Fibroblast of gingiva (primary cell): ENCODE results near the gene VIPR1.
"Not testable (repeated sequence)": the region's sequence is repeated elsewhere in the genome, so short reads cannot be mapped to it uniquely, and the experiment has no call there.

Source experiments
- DNase-seq: peaks from one replicate; pipeline ENCODE4 v3.0.0-alpha.2; 2011; ENCODE audit warnings: low read depth

Gene VIPR1

DNA sequence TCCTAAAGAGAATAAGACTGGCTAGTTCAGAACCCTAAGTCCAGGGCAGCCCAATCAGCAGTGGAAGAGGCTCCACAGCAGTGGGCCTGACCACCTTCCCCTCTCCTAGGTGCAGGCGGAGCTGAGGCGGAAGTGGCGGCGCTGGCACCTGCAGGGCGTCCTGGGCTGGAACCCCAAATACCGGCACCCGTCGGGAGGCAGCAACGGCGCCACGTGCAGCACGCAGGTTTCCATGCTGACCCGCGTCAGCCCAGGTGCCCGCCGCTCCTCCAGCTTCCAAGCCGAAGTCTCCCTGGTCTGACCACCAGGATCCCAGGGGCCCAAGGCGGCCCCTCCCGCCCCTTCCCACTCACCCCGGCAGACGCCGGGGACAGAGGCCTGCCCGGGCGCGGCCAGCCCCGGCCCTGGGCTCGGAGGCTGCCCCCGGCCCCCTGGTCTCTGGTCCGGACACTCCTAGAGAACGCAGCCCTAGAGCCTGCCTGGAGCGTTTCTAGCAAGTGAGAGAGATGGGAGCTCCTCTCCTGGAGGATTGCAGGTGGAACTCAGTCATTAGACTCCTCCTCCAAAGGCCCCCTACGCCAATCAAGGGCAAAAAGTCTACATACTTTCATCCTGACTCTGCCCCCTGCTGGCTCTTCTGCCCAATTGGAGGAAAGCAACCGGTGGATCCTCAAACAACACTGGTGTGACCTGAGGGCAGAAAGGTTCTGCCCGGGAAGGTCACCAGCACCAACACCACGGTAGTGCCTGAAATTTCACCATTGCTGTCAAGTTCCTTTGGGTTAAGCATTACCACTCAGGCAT lies 33.7 kb downstream of the VIPR1 start:
- no peak for DNase-seq

GRCh38 chr3:42537350-42537749 lies 34.9 kb downstream of the VIPR1 start:
- DNase-seq = peak; percentile 84

DNA sequence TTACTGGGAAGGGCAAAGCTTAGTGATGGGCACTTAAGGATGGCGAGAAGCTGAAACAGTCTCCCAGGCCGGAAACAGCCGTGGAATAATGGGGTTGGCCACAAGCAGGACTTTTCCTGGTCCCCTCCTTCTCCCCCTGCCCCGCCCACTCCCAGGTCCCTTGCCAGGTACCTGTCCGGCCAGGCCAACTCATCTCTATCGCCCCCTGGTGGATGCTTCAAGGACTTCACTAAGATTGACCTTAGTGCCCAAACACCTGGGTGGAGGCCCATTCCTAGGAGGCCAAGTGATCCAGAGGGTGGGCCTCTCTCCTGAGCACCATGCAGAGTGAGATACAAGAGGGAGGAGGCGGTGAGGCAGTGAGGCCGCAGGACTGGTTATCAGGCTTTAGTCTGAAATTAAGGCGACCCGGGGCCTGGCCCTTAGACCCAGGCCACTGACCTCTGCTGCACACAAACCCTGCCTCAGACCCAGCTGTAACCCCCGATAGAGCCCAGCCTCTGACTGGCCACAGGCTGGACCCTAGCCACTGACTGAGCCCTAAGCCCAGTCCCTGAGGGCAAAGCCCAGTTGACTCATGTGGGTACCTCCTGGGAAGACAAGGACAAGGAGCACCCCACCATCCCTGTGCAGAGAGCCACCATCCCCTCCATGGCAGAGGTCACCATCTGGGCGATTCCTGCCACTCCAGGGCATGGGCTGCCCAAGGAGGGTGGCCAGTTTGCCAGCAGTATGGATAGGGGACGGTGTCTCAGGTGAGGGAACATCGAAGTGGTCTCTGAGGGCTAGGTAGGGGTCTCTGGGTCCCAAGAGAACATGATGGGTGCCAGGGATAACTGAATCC lies 37.6 kb downstream of the VIPR1 start:
- DNase-seq = no peak

DNA sequence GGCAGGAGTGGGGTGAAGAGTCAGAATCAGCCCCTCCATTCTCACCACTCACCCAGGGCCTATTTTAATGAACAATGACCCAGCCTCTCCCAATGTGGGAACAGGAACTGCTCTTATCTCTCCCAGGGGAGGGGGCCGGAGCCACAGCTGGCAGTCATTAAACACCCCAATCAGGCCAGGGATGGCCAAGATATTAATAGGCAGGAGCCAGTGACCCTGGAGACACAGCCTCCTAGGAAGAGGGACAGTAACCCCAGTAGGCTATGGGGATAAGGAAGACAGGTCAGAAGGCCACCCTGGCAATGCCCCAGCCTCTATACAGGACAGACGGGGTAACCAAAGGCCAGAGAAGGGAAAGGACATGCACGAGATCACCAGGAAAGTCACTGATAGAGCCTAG lies 38.6 kb downstream of the VIPR1 start:
- DNase-seq = no peak

DNA sequence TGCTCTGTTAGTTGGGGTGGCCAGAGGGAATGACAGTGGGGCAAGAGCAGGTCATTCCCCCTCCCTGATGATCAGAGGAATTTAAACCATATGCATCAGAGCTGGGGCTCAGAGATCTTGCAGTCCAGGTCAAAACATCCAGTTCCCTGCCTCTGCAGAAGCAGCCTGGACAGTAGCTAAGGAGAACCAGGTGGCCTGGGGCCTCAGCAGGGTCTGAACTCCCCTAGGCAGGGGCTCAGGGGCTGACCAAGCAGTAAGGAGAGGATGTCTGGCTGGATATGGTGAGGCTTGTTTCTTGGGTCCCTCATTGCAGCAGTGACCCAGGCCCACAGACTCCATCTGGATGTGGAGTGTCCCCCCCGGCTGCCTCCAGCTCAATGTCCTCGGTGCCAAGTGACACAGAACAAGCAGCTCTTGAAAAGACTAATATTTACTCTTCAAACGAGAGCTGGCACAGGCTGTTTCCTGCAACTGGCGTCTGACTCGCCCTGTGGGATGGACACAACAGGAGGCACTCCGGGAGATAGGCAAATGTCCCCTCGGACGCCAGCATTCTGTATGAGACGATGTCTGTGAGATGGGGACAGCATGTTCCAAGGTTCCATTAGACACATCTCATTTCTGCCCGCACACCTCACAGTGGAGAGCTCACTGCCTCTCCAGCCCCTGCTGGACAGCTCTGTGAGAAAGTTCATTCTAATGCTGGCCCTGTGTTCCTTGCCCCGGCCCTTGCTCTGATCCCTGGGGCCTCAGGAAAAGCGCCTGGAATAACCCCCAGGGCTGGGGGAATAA lies 42.2 kb downstream of the VIPR1 start:
- DNase-seq = no peak

DNA sequence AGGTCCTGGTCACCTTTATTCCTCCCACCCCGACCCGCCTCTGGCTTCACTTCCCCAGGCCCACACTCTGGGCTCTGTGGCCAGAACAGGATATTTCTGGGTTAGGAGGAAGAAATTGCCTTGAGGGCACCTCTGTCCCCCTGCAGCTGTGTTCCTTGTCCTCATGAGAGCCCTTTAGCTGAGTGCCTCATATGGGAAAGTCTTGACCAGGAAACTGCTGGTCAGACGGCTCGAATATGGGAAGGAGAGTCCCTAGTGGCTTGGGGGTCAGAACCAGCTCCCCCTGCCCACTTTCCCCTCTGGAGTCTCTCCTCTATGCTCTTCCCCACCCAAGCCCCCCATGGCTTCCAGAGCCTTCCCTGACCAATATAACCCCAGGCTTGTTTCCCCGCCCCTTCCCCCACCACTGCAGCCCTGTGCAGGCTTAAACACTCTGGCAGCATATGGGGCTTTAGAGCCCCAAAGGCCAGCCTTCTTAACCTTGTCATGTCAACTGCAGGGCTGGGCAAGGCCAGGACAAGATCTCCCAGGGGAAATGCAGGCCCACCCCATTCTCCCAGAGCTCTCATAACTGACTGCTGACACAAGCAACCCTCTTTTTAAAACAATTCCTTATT lies 42.9 kb downstream of the VIPR1 start:
- DNase-seq = no peak

DNA sequence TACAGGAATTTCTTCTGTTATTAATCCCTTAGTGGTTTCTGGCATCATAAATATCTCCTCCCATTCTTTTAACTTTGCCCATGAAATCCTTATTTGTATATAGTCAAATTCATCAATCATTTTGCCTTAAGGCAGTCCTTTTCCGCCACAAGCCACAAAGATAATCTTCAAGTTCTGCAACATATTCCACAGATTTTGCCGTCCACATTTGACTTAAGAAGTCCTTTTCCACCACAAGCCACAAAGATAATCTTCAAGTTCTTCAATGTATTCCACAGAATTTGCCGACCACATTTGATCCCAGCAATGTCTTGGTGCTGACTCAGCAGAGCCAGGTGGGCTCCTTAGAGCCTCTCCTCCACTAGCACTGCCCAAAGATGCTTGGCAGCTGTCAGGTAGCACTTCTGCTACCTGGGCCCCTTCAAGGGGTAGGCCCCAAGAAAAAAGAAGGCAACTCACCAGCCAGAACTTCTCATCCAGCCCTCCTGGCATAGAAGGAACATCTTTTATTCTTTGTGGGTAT lies 44.3 kb downstream of the VIPR1 start:
- no peak for DNase-seq

GRCh38 chr3:42547401-42547945 lies 45.0 kb downstream of the VIPR1 start:
- peak; percentile 30 for DNase-seq

GRCh38 chr3:42549131-42549530 lies 46.7 kb downstream of the VIPR1 start:
- DNase-seq = no peak

- no peak for DNase-seq
Observed at GRCh38 chr3:42550250-42550649, 47.8 kb downstream of the VIPR1 start.

GRCh38 chr3:42552830-42553229 lies 50.4 kb downstream of the VIPR1 start:
- DNase-seq = no peak

- no peak for DNase-seq
Observed at GRCh38 chr3:42556089-42556632, 53.7 kb downstream of the VIPR1 start.

DNA sequence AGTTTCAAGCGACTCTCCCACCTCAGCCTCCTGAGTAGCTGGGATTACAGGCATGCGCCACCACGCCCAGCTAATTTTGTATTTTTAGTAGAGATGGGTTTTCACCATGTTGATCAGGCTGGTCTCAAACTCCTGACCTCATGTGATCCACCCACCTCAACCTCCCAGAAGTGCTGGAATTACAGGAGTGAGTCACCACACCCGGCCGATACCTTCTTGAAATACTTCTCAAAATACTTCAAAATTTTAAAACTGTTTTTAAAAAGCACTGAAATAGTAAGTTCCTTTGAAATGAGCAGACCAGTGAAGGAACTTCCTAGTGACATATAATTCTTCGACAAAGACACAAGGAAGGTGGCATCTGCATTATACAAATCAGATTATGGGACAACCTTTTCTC lies 54.4 kb downstream of the VIPR1 start:
- not testable (repeated sequence) for DNase-seq

- DNase-seq = no peak
Observed at GRCh38 chr3:42557854-42558253, 55.4 kb downstream of the VIPR1 start.

DNA sequence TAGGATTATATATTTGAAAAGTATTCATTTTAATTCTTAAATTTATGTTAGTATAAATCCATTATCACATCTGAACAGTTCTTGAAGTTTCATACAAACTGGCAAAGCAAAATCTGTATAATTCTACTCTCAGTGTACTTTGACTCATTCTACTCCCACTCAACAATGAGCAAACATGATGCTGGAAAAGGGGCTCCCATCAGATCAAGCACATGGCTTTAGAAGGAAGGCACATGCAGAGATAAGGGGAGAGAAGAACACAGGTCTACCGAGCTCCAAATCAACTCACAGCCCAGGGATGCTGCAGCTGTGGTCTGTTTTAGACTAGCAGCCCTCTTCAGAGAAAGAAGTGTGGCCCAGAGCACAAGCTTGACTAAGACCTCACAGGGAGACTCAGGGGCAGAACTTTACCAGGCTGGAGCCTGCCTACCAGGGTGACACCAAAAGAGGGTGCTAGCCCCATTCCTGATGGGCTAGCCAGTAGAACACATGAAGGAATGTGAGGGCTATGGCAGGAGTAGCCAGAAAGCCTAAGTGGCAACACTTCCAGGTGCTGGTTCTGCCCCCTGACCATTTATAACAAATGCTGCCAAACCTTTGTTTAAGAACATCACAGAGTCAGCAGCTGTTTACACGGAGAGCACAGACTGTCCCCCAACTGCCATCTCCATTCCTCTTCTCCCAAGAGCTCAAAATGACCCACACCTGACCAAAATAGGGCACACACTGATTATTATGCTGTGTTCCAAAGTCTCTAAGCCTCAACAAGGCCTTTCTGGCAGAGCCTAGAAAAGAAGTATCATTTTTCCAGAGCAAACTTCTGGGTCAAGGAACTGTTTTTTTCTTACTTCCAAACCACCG lies 59.8 kb downstream of the VIPR1 start:
- DNase-seq = no peak

GRCh38 chr3:42569593-42570142 lies 67.2 kb downstream of the VIPR1 start:
- no peak for DNase-seq

- DNase-seq = no peak
Observed at GRCh38 chr3:42572278-42572677, 69.8 kb downstream of the VIPR1 start.

DNA sequence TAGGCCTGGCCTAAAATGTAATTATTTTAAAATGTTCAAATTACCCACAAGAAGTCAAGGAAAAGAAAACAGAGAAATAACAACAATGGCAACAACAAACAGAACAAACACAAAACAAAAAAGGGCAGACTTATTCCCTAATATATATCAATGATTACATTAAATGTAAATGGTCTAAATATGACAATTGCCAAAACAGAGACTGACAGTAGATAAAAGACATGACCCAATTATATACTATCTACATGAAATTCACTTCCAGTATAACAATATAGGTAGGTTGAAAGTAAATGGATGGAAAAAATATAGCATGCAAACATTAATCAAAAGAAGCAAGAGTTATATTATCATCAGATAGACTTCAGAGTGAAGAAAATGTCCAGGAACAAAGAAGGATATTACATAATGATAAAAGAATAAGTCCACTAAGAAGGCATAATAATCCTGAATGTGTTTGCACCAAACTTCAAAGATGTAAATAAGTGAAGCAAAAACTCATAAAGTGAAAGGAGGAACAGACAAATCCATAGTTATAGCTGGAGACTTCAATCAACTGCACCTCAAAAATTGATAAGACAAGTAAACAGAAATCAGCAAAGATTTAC lies 72.8 kb downstream of the VIPR1 start:
- no peak for DNase-seq

- DNase-seq = no peak
Observed at GRCh38 chr3:42578054-42578453, 75.6 kb downstream of the VIPR1 start.
